Breast epithelium (tissue), 3 donors: ENCODE data around the gene VMP1.

Experiments
- CTCF ChIP-seq, 3 donors: fragments of 450-650 bp; IDR thresholded peaks; one replicate each; pipeline ENCODE4 v1.5.1; 2016 to 2017; ENCODE audit warnings: antibody characterized with exemption in 3 of 3, mild to moderate bottlenecking in 3 of 3, moderate library complexity in 3 of 3
- POLR2A ChIP-seq: fragments of 450-650 bp; IDR thresholded peaks from one replicate; pipeline ENCODE4 v1.6.1; 2016; ENCODE audit warnings: antibody characterized with exemption, mild to moderate bottlenecking, moderate library complexity

DNA sequence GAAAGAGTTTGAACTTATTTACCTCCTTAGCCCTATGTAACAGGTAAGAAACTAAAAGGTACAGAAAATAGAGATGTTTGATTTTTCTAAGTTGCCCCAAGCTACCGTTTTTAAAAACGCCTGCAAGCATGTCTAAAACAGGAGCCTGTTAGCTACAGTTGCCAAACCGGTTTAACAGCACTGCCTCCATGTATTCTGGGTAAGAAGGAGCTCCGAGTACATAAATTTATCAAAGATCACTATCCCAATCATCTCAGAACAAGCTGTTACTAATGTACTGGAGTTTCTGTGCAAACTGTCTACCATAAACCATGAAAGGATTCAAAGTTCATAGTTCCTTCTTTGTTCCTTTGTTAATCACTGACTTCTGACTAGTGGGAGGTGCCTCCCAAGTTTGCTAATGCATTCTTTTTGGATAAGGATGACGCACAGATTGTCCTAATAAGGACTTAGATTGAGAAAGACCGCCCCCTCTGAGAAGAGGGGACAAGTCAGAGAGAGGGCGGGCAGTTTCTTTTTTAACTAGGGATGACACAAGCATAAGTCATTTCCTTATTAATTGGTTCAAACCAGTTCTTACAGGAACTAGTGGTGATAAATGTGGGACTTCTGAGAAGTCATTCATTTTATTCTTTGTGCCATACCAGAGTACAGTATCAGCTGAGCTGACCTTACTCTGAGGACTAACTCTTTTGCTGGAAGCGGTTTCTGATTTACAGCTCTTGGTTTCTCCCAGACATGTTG is 130.0 kb downstream of the VMP1 start:
- TF ChIP-seq POLR2A (peak; percentile 94), CTCF (IDR thresholded peaks at IDR 0.05) (no peak)
